Fibroblast of the aortic adventitia (primary cell): ENCODE results near the gene ZNF626. TPM values are rescaled to one million over a fixed set of nuclear protein-coding genes. Genes with fewer than 3 reads are reported as not detected.
A peak's percentile ranks its signal among the peaks of the same experiment; 100 is the strongest.
"Not testable (repeated sequence)": the region's sequence is repeated elsewhere in the genome, so short reads cannot be mapped to it uniquely, and the experiment has no call there.

Experiments used
- DNase-seq: peaks from one replicate; pipeline ENCODE4 v3.0.0-alpha.2; 2010; ENCODE audit warnings: low read depth
- H3K4me3 ChIP-seq: 2 replicates; pipeline ENCODE4 v1.5.1; 2011; ENCODE audit warnings: low read depth, mild to moderate bottlenecking, control low read depth, low read length, moderate library complexity
- CTCF ChIP-seq: IDR thresholded peaks from 2 replicates; pipeline ENCODE4 v1.5.1; 2011; ENCODE audit warnings: mild to moderate bottlenecking, low read length, control low read depth, inconsistent platforms; ENCODE audit not compliant: insufficient read depth
- total RNA-seq: library from RNA; depleted of rRNA; stranded (reverse); fragments of >200 nt; gene quantifications from 2 replicates; pipeline ENCODE4 v1.2.3, GENCODE V29; 2012; ENCODE audit warnings: low replicate concordance

The ZNF626 gene
- total RNA-seq, 1 donor = 18.9 TPM

GRCh38 chr19:20660473-20661140 is 764 bp downstream of the ZNF626 start:
- DNase-seq = peak; percentile 16

GRCh38 chr19:20640545-20640944 is 20.8 kb downstream of the ZNF626 start:
- no peak overlapping the region for H3K4me3 ChIP-seq
- TF ChIP-seq CTCF = no peak
- no peak for DNase-seq

More at GRCh38 chr19:20660473-20661140, 764 bp downstream of the ZNF626 start:
- TF ChIP-seq CTCF = no peak
- peak overlapping the region; percentile 83 for H3K4me3 ChIP-seq

GRCh38 chr19:20640023-20640422 is 21.3 kb downstream of the ZNF626 start:
- DNase-seq = no peak
- no peak for TF ChIP-seq CTCF
- H3K4me3 ChIP-seq = no peak overlapping the region

- not testable (repeated sequence) for DNase-seq, H3K4me3 ChIP-seq
Observed at GRCh38 chr19:20624560-20624959, 36.8 kb downstream of the ZNF626 start.

- TF ChIP-seq CTCF = no peak
- H3K4me3 ChIP-seq = no peak overlapping the region
- DNase-seq = no peak
Observed at GRCh38 chr19:20616071-20616470, 45.3 kb downstream of the ZNF626 start.

- not testable (repeated sequence) for H3K4me3 ChIP-seq
Observed at GRCh38 chr19:20614971-20615370, 46.4 kb downstream of the ZNF626 start.

GRCh38 chr19:20612711-20613316 is 48.6 kb downstream of the ZNF626 start:
- TF ChIP-seq CTCF = no peak
- peak; percentile 13 for DNase-seq
- H3K4me3 ChIP-seq = peak overlapping the region; percentile 49

More at GRCh38 chr19:20614971-20615370, 46.4 kb downstream of the ZNF626 start:
- DNase-seq = not testable (repeated sequence)

- no peak for TF ChIP-seq CTCF
- H3K4me3 ChIP-seq = no peak overlapping the region
- no peak for DNase-seq
Observed at GRCh38 chr19:20611866-20612265, 49.5 kb downstream of the ZNF626 start.
